ENCODE measurements around the gene ZNF862.
A peak's percentile ranks its signal among the peaks of the same experiment; 100 is the strongest.
"Not testable (repeated sequence)": the region's sequence is repeated elsewhere in the genome, so short reads cannot be mapped to it uniquely, and the experiment has no call there.

ZNF862 gene

GRCh38 chr7:149883048-149883438, 44.9 kb downstream of the ZNF862 start:
- no peak for DNase-seq

GRCh38 chr7:149883452-149883861, 45.3 kb downstream of the ZNF862 start:
- DNase-seq = peak in 1 of 4 experiments; percentile 47

DNA sequence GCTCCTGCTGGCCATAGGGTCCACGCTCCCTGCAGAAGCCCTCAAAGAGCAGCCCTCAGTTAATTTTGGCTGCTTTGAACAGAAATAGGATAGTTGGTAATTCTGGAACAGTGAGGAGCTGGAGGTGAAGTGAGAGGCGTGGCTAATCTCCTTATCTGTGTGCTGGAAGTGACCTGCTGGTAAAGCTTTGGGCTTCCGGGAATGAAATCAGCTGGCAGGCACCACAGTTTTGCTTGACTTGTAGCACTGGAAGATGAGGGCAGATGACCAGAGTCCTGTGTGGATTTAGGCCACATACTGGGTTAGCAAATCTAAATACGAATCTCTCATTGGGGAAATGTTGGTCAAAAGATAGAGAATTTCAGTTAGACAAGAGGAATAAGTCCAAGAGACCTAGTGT, 45.8 kb downstream of the ZNF862 start:
- no peak for DNase-seq

GRCh38 chr7:149884541-149884940, 46.4 kb downstream of the ZNF862 start:
- DNase-seq = no peak

DNA sequence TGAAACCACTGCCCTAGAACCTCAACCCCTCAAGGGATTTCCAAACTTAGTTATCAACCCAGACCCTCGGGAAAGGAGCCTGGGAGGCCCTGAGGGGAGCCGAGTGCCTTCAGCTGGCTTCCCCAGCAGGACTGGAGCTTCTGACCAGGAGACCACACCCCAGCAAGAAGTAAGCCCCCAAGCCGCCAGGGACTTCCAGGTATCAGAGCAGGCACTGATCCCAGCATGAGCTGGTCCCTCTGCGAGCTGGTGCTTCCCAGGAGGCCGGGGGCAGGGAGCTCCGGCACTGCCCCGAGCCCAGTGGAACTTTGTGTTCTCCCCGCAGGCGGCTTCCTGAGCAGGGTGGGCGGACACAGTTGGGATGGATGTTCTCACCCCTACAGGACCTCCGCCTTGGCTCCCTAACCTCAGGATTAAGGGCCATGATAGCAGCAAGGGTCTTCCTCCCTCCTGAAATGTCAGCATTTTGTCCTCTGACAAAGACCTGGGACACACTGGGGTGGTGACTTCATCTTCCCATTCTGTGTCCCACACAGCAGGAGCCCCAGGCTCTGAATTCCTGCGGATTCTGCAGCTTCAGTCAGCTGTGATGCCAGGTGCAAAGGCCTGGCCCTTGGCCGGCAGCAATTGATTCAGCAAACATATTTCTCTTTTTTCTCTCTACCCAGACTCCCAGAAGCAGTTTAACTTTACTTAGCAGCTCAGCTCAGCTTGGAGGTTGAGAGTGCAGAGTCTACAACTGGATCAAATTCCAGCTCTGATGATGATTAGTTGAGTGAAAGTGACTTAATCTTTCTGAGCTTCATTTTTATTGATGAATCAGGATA, 47.2 kb downstream of the ZNF862 start:
- DNase-seq = no peak

DNA sequence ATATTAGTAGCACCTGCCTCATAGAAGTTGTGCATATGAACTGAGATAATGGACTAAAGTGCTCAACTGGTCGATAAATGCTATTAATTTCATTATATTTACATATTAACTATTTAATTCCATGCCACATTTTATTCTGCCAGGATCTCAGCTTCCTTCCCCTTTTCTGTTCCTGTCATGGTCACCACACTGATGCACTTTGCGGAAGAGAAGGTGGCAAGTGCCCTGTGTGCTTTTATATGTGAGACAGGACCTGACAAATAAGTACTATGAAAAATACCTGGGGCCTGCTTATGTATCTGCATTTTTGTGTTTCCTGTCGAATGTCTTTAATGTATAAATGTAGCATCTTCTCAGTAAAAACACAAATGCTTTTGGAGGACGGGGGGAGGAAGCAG, 47.8 kb downstream of the ZNF862 start:
- DNase-seq = no peak

- DNase-seq = no peak
These were observed 49.1 kb downstream of the ZNF862 start for GRCh38 chr7:149887311-149887710.

DNA sequence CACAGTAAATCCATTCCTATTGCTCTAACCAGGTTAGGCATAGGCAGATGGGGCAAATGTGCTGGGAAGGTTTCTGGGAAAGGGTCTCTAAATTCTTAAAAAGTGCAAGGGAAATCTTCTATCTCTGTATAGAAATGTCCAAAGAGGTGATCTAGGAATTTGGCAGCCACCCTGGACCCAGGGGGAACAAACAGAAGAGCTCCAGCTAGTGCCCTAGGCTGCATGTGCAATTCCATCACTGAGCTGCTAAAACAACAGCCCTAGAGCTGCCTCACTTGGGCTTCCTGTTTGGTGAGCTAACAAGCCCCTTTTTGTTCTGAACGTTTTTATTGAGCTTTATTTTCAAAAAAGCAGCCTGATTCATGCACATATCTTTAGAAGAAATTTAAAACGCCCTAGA, 52.5 kb downstream of the ZNF862 start:
- DNase-seq = not testable (repeated sequence)

- DNase-seq = not testable (repeated sequence)
These were observed 56.8 kb downstream of the ZNF862 start for GRCh38 chr7:149894957-149895356.

GRCh38 chr7:149907776-149908376, 69.7 kb downstream of the ZNF862 start:
- not testable (repeated sequence) for DNase-seq

DNA sequence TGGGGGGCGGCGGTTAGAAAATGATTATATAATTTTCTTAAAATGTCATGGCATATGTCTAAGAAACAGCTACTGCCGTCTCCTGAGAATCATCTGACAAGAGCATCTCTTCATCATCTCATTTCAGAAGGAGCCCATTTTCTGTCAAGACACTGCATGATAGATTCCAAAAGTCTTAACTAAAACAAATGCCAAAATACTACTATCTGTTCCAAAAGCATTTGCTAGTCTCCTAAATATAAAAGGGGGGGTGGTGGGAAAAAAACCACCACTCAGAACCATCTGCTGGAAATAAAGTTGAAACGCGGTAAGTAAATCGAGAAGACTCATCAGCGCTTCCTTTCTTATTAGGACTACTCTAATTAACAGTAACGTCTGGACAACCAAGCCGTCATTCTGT, 72.0 kb downstream of the ZNF862 start:
- DNase-seq = not testable (repeated sequence)

DNA sequence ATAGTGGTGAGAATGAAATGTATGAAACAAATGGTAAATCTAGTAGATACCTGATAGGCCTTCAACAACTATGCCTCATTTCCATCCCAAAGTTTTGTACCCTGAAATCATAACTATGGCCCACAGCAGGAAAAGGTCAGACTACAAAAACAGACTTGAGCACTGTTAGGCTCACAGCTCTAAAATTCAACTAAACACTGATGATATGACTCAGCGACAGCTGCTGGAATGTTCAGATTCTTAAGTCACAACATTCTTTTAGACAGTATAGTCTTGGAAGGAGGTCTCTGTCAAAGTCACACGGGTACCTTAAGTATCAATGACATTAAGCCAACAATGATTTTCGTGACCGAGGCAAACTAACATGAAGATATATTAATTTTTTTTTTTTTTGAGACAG, 74.0 kb downstream of the ZNF862 start:
- not testable (repeated sequence) for DNase-seq

All from activated naive CD4-positive, alpha-beta T cell (primary cell).